Inferior parietal cortex (tissue), 1 donor: Measurements from ENCODE around the gene EEF1AKMT3.

Source experiments
- DNase-seq: peaks from one replicate; pipeline ENCODE4 v3.0.0-alpha.2; 2016; ENCODE audit errors: extremely low spot score

EEF1AKMT3 gene

DNA sequence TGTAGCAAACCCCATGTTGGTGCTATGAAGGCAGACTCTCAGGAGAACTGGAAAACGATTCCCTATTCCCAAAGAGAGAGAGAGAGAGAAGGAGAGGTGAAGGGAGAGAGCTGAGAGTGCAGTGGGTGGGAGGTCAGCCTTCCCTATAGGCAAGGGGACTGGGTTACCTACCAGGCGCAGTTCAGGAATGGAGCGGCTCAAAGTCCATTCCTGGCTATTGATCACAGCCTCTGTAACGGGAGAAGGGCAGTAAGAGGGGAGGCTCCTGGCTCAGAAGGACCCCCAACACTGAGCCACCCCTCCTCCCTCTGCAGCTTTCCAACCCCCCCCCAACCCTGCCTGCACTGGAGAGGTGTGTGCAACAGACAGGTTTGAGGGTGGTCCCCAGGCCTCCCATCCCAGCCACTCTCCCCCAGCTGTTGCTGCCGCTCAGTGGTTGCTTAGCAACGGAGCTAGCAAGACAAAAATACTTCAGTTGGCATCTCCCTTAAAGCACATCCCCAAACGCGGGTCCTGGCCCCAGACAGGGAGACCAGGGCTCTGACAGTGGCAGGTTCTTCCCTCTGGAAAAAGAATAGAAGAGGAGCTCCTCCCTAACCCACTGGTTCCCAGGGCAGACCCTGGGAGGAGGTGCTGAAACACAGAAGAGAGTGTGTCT lies 37.1 kb upstream of the EEF1AKMT3 start:
- no peak for DNase-seq

- DNase-seq, result no peak
Observed at GRCh38 chr12:57735952-57736740, 36.3 kb upstream of the EEF1AKMT3 start.

- DNase-seq, result no peak
Observed at GRCh38 chr12:57736741-57737466, 35.5 kb upstream of the EEF1AKMT3 start.

- DNase-seq, result no peak
Observed at GRCh38 chr12:57737467-57738460, 34.6 kb upstream of the EEF1AKMT3 start.

GRCh38 chr12:57738661-57739237 lies 33.7 kb upstream of the EEF1AKMT3 start, which contains the start of gene AGAP2:
AGAP2 (minus strand) TSS chr12:57738742; CDS start chr12:57738246, 496 bp downstream.
- DNase-seq, result no peak

- DNase-seq, result no peak
Observed at GRCh38 chr12:57739387-57739786, 33.0 kb upstream of the EEF1AKMT3 start.

DNA sequence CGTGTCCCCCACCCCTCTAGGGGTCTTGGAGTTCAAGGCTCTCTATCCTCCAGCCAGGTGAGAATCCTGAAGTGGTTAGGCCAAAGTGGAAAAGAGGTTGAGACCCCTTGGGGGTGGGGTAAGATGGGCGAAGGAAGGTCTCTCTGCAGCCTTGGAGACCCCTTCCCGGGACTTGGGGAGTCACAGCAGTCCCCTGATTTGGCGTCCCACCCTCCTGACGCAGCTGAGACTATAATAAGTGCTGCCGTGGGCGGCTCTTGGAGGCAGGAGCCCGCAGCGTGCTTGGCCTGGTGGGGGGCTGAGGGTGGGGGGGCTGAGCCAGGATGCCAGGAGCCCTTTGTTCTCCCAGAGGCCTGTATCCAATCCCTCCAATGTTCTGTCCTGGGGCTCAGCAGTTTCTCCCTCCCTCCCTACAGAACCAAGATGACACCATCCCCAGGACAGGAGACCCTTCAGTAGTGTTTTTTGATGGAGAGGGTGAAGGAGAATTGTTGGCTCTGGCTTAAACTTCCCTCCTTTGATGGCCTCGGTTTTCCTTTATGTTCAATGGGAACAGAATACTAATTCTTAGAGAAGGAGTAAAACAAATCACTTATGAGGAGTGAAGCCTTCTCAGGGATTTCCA lies 32.4 kb upstream of the EEF1AKMT3 start:
- DNase-seq, result no peak

- no peak for DNase-seq
Observed at GRCh38 chr12:57740656-57741412, 31.6 kb upstream of the EEF1AKMT3 start.

GRCh38 chr12:57741413-57741789 lies 31.0 kb upstream of the EEF1AKMT3 start:
- DNase-seq, result no peak

DNA sequence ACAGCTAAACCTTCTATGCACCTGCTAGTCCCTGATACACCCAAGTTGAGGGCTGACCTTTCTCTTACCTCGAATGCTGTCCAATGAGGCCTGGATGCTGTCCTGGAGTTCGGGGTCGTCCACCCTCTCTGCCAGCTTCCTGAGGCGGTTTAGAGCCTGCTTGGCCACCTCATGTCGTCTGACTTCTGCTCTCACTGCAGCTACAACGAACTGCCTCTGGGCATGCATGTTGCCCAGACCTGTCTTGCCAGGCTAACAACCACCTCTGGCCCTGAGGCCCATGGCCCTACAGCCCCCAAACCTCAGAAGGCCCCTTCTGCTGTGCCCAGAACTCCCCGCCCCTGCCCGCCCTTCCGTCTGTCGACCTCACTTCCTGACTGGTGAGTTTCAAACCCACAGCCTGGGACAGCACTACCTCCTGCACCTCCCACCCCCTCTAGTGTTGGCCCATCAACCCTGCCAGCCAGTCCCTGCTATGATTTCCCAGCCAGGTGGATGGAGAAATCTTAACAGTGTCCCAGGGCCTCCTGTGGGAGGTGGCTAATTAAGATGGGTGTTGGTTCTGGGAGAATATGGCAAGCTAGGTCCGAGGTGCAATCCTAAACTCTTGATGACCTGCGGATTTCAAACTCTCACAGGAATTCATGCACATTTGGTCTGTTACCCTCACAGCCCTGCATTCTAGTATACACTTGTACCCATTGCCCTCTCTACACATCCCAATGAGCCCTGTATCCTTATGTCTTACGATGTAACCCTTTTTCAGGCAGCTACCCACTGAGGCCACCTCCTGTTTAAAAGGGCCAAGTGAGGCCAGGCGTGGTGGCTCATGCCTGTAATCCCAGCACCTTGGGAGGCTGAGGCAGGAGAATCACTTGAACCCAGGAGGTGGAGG lies 30.3 kb upstream of the EEF1AKMT3 start:
- DNase-seq, result no peak

GRCh38 chr12:57743769-57744168 lies 28.6 kb upstream of the EEF1AKMT3 start:
- no peak for DNase-seq

GRCh38 chr12:57744194-57744776 lies 28.1 kb upstream of the EEF1AKMT3 start:
- no peak for DNase-seq

GRCh38 chr12:57744777-57745484 lies 27.5 kb upstream of the EEF1AKMT3 start, which contains the start of gene TSPAN31:
TSPAN31 (plus strand) TSS chr12:57745039; CDS start chr12:57745155, 116 bp downstream.
- peak; percentile 98 for DNase-seq

DNA sequence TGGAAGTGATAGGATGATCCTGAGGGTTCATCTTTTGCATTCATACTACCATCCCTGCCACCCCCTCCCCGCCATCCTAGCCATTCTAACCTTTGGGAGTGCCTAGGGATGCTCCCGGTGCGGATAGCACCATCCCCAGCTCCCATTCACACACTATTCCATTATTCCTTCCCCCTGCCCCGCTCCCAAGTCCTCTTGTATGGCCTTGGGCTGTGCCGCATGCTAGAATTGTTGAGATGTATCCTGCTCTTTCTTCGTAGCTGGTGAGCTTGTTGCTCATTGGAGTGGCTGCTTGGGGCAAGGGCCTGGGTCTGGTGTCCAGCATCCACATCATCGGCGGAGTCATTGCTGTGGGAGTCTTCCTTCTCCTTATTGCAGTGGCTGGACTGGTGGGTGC lies 26.9 kb upstream of the EEF1AKMT3 start:
- DNase-seq, result no peak

- no peak for DNase-seq
Observed at GRCh38 chr12:57746025-57746424, 26.4 kb upstream of the EEF1AKMT3 start.

- DNase-seq, result no peak
Observed at GRCh38 chr12:57749061-57749460, 23.4 kb upstream of the EEF1AKMT3 start.
